ENCODE data around the gene MORF4L1. TPM values are rescaled to one million over a fixed set of nuclear protein-coding genes. Genes with fewer than 3 reads are reported as not detected.
A peak's percentile ranks its signal among the peaks of the same experiment; 100 is the strongest.

The MORF4L1 gene
- total and polyA plus RNA-seq, 10 of the 15 experiments (the other 5 are each of a cell fraction or from before 2014, with no cell fraction given): 113 to 636 (median 229) TPM

DNA sequence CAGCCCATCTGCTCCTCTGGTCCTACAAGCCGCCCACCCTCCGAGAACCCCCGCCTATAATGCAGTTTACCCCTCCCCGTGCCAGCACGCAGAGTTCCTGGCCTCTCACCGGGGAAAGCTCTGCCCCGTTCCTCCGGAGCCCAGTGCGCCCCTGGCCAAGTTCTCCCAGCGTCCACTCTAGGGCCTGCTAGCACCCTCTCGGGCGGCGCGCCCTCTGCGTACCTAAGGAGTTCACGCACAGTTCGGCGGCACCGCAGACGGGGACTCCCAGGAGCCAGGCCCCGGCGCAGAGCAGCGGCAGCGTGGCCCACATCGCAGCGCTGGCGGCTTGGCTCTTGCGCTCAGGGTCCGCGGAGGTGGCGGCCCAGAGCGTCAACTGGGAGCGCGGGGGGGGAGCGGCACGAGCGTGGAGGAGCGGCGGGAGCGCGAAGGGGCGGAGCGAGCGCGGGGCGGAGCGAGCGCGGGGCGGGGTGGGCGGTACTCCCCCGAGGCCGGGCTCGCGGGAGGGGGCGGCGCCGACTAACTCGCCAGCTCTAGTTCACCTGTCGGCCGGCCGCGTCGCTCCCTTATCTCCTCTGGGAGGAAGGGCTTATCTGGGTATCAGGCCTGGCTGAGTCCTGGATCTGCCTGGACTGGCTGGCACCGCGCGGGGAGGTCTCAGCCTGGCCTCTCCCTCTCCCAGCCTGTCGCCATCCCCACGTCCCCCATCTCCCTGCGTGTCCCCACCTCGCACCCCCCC lies 72.1 kb downstream of the MORF4L1 start, which contains the start of gene CTSH (continued):
- 0 out of 2 replicates have a peak, but pooled peaks have one; percentile 9 for TF ChIP-seq RAD21 (IDR thresholded peaks at IDR 0.05; ENCODE audit: insufficient read depth, low read depth, low read length)
- no peak for TF ChIP-seq EZH2 (IDR thresholded peaks at IDR 0.05; ENCODE audit: borderline replicate concordance, control insufficient read depth, low read depth, low read length)
- no peak for TF ChIP-seq MXI1 (IDR thresholded peaks at IDR 0.05; ENCODE audit: low read depth, low read length)
- peak; percentile 68 for TF ChIP-seq DPF2 (IDR thresholded peaks at IDR 0.05)
- peak; percentile 79 for TF ChIP-seq POLR2AphosphoS5 (IDR thresholded peaks at IDR 0.05; ENCODE audit: low read length)
- no peak for TF ChIP-seq MEF2B (IDR thresholded peaks at IDR 0.05; ENCODE audit: partially characterized antibody, poor library complexity, severe bottlenecking)
- TF ChIP-seq ZNF384 (IDR thresholded peaks at IDR 0.05; ENCODE audit: borderline replicate concordance, low read depth, low read length): no peak
- TF ChIP-seq TCF12 (IDR thresholded peaks at IDR 0.05; ENCODE audit: low read depth, low read length): no peak
- TF ChIP-seq RB1 (IDR thresholded peaks at IDR 0.05; ENCODE audit: borderline replicate concordance): peak; percentile 85
- TF ChIP-seq, protein P1, sequence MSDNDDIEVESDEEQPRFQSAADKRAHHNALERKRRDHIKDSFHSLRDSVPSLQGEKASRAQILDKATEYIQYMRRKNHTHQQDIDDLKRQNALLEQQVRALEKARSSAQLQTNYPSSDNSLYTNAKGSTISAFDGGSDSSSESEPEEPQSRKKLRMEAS (IDR thresholded peaks at IDR 0.05; ENCODE audit: low read depth, low read length): 0 out of 2 replicates have a peak, but pooled peaks have one; percentile 15
- TF ChIP-seq KAT2A (conservative IDR thresholded peaks at IDR 0.05; ENCODE audit: control insufficient read depth, low read depth, low read length): no peak
- TF ChIP-seq FOS (IDR thresholded peaks at IDR 0.05; ENCODE audit: borderline replicate concordance, extremely low read depth, insufficient read length): no peak
- TF ChIP-seq ZBED1 (IDR thresholded peaks at IDR 0.05; ENCODE audit: borderline replicate concordance): no peak
- no peak for TF ChIP-seq TBL1XR1 (IDR thresholded peaks at IDR 0.05; ENCODE audit: low read depth, low read length)
- no peak for TF ChIP-seq ZNF24 (IDR thresholded peaks at IDR 0.05)
- TF ChIP-seq, protein P2, sequence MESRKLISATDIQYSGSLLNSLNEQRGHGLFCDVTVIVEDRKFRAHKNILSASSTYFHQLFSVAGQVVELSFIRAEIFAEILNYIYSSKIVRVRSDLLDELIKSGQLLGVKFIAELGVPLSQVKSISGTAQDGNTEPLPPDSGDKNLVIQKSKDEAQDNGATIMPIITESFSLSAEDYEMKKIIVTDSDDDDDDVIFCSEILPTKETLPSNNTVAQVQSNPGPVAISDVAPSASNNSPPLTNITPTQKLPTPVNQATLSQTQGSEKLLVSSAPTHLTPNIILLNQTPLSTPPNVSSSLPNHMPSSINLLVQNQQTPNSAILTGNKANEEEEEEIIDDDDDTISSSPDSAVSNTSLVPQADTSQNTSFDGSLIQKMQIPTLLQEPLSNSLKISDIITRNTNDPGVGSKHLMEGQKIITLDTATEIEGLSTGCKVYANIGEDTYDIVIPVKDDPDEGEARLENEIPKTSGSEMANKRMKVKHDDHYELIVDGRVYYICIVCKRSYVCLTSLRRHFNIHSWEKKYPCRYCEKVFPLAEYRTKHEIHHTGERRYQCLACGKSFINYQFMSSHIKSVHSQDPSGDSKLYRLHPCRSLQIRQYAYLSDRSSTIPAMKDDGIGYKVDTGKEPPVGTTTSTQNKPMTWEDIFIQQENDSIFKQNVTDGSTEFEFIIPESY (IDR thresholded peaks at IDR 0.05): no peak
- TF ChIP-seq ZZZ3 (IDR thresholded peaks at IDR 0.05; ENCODE audit: control insufficient read depth, insufficient read length, low read depth): no peak
- peak in 1 of 2 experiments; percentile 71; a peak in 2 of 3 replicates for TF ChIP-seq EGR1 (IDR thresholded peaks at IDR 0.05; ENCODE audit: borderline replicate concordance in 1 of 2, low read depth in 2 of 2, low read length in 2 of 2)
- no peak for TF ChIP-seq CREM (IDR thresholded peaks at IDR 0.05; ENCODE audit: low read depth)
- TF ChIP-seq, protein P3, sequence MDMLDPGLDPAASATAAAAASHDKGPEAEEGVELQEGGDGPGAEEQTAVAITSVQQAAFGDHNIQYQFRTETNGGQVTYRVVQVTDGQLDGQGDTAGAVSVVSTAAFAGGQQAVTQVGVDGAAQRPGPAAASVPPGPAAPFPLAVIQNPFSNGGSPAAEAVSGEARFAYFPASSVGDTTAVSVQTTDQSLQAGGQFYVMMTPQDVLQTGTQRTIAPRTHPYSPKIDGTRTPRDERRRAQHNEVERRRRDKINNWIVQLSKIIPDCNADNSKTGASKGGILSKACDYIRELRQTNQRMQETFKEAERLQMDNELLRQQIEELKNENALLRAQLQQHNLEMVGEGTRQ (IDR thresholded peaks at IDR 0.05; ENCODE audit: borderline replicate concordance, low read depth, low read length): no peak
- TF ChIP-seq KDM1A (IDR thresholded peaks at IDR 0.05; ENCODE audit: borderline replicate concordance): no peak
- TF ChIP-seq, protein P4, sequence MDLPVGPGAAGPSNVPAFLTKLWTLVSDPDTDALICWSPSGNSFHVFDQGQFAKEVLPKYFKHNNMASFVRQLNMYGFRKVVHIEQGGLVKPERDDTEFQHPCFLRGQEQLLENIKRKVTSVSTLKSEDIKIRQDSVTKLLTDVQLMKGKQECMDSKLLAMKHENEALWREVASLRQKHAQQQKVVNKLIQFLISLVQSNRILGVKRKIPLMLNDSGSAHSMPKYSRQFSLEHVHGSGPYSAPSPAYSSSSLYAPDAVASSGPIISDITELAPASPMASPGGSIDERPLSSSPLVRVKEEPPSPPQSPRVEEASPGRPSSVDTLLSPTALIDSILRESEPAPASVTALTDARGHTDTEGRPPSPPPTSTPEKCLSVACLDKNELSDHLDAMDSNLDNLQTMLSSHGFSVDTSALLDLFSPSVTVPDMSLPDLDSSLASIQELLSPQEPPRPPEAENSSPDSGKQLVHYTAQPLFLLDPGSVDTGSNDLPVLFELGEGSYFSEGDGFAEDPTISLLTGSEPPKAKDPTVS (IDR thresholded peaks at IDR 0.05; ENCODE audit: low read depth, low read length): no peak
- TF ChIP-seq BACH1 (IDR thresholded peaks at IDR 0.05; ENCODE audit: borderline replicate concordance): peak; percentile 81
- no peak for TF ChIP-seq ATF7 (IDR thresholded peaks at IDR 0.05; ENCODE audit: low read depth)
- peak; percentile 68 for TF ChIP-seq IKZF1 (conservative IDR thresholded peaks at IDR 0.05)
- TF ChIP-seq ASH2L (IDR thresholded peaks at IDR 0.05; ENCODE audit: borderline replicate concordance, low read depth): no peak
- TF ChIP-seq CBX5 (IDR thresholded peaks at IDR 0.05; ENCODE audit: low read depth): no peak
- no peak for TF ChIP-seq FOXM1 (IDR thresholded peaks at IDR 0.05; ENCODE audit: low read depth, low read length)

Measured in GM12878 (cell line).